ENCODE data around the gene DLGAP4.

DLGAP4 gene

GRCh38 chr20:36542516-36543183 is 236.5 kb downstream of the DLGAP4 start:
- TF ChIP-seq CTCF (IDR thresholded peaks at IDR 0.05; ENCODE audit: control extremely low read depth, extremely low read depth, low read depth, missing control alignments), result no peak
- ChIA-PET CTCF (interaction anchor here (1.7 to 1.9 kb wide), 2 partner anchors 9 to 41 kb away, joined by 4 to 5 read pairs; no protein-coding TSS in a partner anchor), POLR2A (no interaction called here)
- peak; percentile 9 for DNase-seq (ENCODE audit: extremely low spot score)

GRCh38 chr20:36543184-36544133 is 237.3 kb downstream of the DLGAP4 start:
- TF ChIP-seq CTCF (IDR thresholded peaks at IDR 0.05; ENCODE audit: control extremely low read depth, extremely low read depth, low read depth, missing control alignments), result no peak
- DNase-seq (ENCODE audit: extremely low spot score), result peak; percentile 11
- ChIA-PET CTCF (interaction anchor here (0.6 to 1.9 kb wide), 3 partner anchors 8 to 327 kb away, joined by 3 to 5 read pairs (median 4); no protein-coding TSS in a partner anchor), POLR2A (no interaction called here)

- ChIA-PET CTCF (interaction anchor here (2.7 kb wide), 1 partner anchor 13 kb away, joined by 9 read pairs; no protein-coding TSS in a partner anchor), POLR2A (no interaction called here)
- DNase-seq (ENCODE audit: extremely low spot score), result no peak
- no peak for TF ChIP-seq CTCF (IDR thresholded peaks at IDR 0.05; ENCODE audit: control extremely low read depth, extremely low read depth, low read depth, missing control alignments)
Observed at GRCh38 chr20:36544134-36545018, 238.2 kb downstream of the DLGAP4 start.

GRCh38 chr20:36546111-36546736 is 240.1 kb downstream of the DLGAP4 start:
- ChIA-PET POLR2A (no interaction called here), CTCF (interaction anchor here (2.0 to 2.7 kb wide), 2 partner anchors 11 to 14 kb away, joined by 4 to 9 read pairs; no protein-coding TSS in a partner anchor)
- no peak for TF ChIP-seq CTCF (IDR thresholded peaks at IDR 0.05; ENCODE audit: control extremely low read depth, extremely low read depth, low read depth, missing control alignments)
- no peak for DNase-seq (ENCODE audit: extremely low spot score)

GRCh38 chr20:36547186-36548005 is 241.3 kb downstream of the DLGAP4 start:
- POLR2A ChIA-PET, result no interaction called here
- CTCF ChIA-PET, result interaction anchor here (2.0 to 2.7 kb wide), 2 partner anchors 10 to 15 kb away, joined by 4 to 9 read pairs; no protein-coding TSS in a partner anchor
- TF ChIP-seq CTCF (IDR thresholded peaks at IDR 0.05; ENCODE audit: control extremely low read depth, extremely low read depth, low read depth, missing control alignments), result no peak
- peak; percentile 16 for DNase-seq (ENCODE audit: extremely low spot score)
